Fibroblast of mammary gland (primary cell): Measurements from ENCODE around the gene ROMO1.
"Not testable (repeated sequence)": the region's sequence is repeated elsewhere in the genome, so short reads cannot be mapped to it uniquely, and the experiment has no call there.

Source experiments
- DNase-seq: peaks from one replicate; pipeline ENCODE4 v3.0.0-alpha.2; 2010; ENCODE audit warnings: low read depth
- H3K4me3 ChIP-seq: 2 replicates; pipeline ENCODE4 v1.5.1; 2011; ENCODE audit warnings: low read depth, mild to moderate bottlenecking, low read length, moderate library complexity; ENCODE audit not compliant: control insufficient read depth
- CTCF ChIP-seq: conservative IDR thresholded peaks from 2 replicates; pipeline ENCODE4 v1.5.1; 2011; ENCODE audit warnings: low read depth, low read length, inconsistent platforms; ENCODE audit not compliant: control insufficient read depth, insufficient read depth

ROMO1 gene

DNA sequence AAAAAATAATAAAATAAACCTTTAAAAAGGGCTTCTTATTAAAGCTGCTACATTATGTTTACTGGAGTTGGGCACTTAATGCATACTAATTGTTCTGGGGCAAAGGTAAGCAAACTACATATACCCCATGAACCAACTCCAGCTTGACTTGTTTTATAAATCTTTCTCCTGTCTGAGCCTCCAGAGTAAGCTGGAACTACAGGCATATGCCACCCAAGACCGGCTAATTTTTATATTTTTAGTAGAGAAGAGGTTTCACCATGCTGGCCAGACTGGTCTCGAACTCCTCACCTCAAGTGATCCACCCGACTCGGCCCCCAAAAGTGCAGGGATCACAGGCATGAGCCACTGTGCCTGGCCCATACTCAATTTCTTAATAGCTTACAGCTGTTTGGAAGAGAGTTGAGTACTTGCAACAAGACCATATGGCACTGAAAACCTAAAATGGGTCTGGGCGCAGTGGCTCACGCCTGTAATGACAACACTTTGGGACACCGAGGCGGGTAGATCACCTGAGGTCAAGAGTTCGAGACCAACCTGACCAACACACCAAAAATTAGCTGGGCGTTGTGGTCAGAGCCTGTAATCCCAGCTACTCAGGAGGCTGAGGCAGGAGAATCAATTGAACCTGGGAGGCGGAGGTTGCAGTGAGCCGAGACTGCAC lies 19.9 kb downstream of the ROMO1 start:
- TF ChIP-seq CTCF, result no peak
- H3K4me3 ChIP-seq, result no peak overlapping the region
- peak; percentile 82 for DNase-seq

DNA sequence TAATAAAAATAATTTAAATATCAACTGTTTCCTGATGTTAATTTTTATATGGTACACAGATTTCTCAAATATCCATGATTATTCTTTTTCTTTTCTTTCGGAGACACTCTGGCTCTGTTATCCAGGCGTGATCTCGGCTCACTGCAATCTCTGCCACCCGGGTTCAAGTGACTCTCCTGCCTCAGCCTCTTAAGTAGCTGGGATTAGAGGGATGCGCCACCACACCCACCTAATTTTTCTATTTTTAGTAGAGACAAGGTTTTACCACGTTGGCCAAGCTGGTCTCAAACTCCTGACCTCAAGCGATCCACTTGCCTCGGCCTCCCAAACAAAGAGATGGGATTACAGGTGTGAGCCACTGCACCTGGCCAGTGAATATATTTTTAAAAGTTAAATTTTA lies 20.5 kb downstream of the ROMO1 start:
- TF ChIP-seq CTCF, result no peak
- H3K4me3 ChIP-seq, result no peak overlapping the region
- no peak for DNase-seq

- H3K4me3 ChIP-seq, result no peak overlapping the region
- no peak for DNase-seq
- TF ChIP-seq CTCF, result no peak
Measured at GRCh38 chr20:35720165-35721123, 21.2 kb downstream of the ROMO1 start.

DNA sequence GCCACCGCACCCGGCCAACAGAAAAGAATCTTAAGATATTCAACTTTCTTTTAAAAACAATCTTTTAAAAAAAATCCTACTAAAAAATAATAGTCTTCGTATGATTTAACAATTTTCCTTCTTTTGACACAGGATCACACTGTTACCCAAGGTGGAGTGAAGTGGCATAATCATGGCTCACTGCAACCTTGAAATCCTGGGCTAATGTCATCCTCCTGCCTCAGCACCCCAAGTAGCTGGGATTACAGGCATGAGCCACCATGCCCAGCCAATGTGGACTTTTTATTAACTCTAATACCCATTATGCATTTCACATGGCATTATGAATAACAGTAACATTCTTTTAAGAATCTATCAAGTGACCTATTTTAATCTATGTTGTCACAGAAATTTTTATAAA lies 22.0 kb downstream of the ROMO1 start:
- no peak overlapping the region for H3K4me3 ChIP-seq
- no peak for DNase-seq
- TF ChIP-seq CTCF, result no peak

DNA sequence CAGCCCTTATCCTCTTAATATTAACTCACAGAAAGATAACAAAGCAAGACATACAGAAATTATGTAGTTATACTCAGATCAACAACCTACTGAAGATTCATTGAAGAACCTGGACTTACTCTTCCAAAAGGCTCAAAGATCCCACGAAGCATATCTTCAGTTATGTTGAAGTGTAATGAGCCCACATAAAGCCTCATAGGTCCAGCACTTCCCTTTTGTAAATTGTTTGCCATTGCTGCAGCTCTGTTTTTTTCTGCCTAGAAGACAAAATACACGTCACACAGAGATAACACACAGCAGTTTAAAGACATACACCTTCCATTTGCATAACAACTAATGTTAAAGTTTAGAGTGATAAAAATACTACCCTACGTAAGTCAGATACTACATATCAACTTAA lies 22.4 kb downstream of the ROMO1 start:
- DNase-seq, result no peak
- no peak overlapping the region for H3K4me3 ChIP-seq
- no peak for TF ChIP-seq CTCF

- not testable (repeated sequence) for DNase-seq, H3K4me3 ChIP-seq
Measured at GRCh38 chr20:35723275-35723639, 24.1 kb downstream of the ROMO1 start.

DNA sequence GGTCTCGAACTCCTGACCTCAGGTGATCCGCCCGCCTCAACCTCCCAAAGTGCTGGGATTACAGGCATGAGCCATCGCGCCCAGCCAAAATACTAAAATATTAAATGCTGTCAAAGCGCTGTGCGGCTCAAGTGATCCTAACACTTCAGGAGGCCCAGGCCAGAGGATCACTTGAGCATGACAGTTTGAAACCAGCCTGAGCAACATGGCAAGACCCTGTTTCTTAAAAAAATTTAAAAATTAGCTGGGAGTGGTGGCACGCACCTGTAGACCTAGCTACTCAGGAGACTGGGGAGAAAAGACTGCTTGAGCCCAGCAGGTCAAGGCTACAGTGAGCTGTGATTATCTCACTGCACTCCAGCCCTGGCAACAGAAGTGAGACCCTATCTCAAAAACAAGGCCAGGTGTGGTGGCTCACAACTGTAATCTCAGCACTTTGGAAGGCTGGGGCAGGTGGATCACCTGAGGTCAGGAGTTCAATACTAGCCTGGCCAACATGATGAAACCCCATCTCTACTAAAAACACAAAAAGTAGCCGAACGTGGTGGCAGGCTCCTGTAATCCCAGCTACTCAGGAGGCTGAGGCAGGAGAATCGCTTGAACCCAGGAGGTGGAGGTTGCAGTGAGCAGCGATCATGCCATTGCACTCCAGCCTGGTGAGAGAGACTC lies 24.6 kb downstream of the ROMO1 start:
- not testable (repeated sequence) for DNase-seq, H3K4me3 ChIP-seq
